CD14-positive monocyte (primary cell): Measurements from ENCODE around the gene PLCXD3. TPM values are rescaled to one million over a fixed set of nuclear protein-coding genes. Genes with fewer than 3 reads are reported as not detected.
"Not testable (repeated sequence)": the region's sequence is repeated elsewhere in the genome, so short reads cannot be mapped to it uniquely, and the experiment has no call there.

Experiments
- DNase-seq, 3 donors: peaks; one replicate each; pipeline ENCODE4 v3.0.0-alpha.2; 2011 to 2022
- H2AFZ ChIP-seq: 2 replicates; pipeline ENCODE4 v1.6.0; 2012; ENCODE audit warnings: mild to moderate bottlenecking, low read depth, low read length, inconsistent platforms; ENCODE audit not compliant: insufficient read depth, poor library complexity, severe bottlenecking
- H3K27ac ChIP-seq, 2 donors: 1 replicate in 1 of 2; 2 replicates in 1 of 2; pipeline ENCODE4 v1.5.1; 2012 to 2013; ENCODE audit warnings: low read length in 2 of 2, control low read depth in 1 of 2, inconsistent platforms in 1 of 2, low read depth in 1 of 2, mild to moderate bottlenecking in 1 of 2
- H3K27me3 ChIP-seq, 2 donors: one replicate each; pipeline versions ENCODE4 v1.6.0 to v1.6.1; 2011 to 2013; ENCODE audit warnings: low read length in 2 of 2; ENCODE audit not compliant: control insufficient read depth in 2 of 2, insufficient read depth in 2 of 2
- H3K36me3 ChIP-seq, 2 donors: replicated peaks in 1 of 2; 1 replicate in 1 of 2; 2 replicates in 1 of 2; pipeline versions ENCODE4 v1.5.1 to v1.6.1; 2012 to 2013; ENCODE audit warnings: low read length in 2 of 2, control low read depth in 1 of 2, inconsistent platforms in 1 of 2, mild to moderate bottlenecking in 1 of 2; ENCODE audit not compliant: insufficient read depth in 2 of 2, control insufficient read depth in 1 of 2
- H3K4me1 ChIP-seq, 2 donors: 1 replicate in 1 of 2; 2 replicates in 1 of 2; pipeline versions ENCODE4 v1.5.1 to v1.6.1; 2012 to 2013; ENCODE audit warnings: low read length in 2 of 2, control low read depth in 1 of 2, inconsistent platforms in 1 of 2, mild to moderate bottlenecking in 1 of 2, moderate library complexity in 1 of 2; ENCODE audit not compliant: insufficient read depth in 2 of 2, control insufficient read depth in 1 of 2
- H3K4me2 ChIP-seq: replicated peaks from 2 replicates; pipeline ENCODE3; 2012; ENCODE audit warnings: low read length, moderate library complexity, mild to moderate bottlenecking; ENCODE audit not compliant: poor library complexity, severe bottlenecking; ENCODE audit errors: extremely low read depth
- H3K4me3 ChIP-seq, 3 experiments: fragments of 200-600 bp in 1 of 3; sonication (generic) in 1 of 3; replicated peaks in 1 of 3; 1 replicate in 2 of 3; 2 replicates in 1 of 3; pipeline ENCODE4 v1.5.1; 2011 to 2013; ENCODE audit warnings: low read length in 3 of 3, mild to moderate bottlenecking in 3 of 3, control low read depth in 2 of 3, low read depth in 2 of 3, inconsistent platforms in 1 of 3, moderate library complexity in 1 of 3
- H3K79me2 ChIP-seq: 2 replicates; pipeline ENCODE4 v1.6.0; 2012; ENCODE audit warnings: mild to moderate bottlenecking, control low read depth, inconsistent platforms, low read length, moderate library complexity; ENCODE audit not compliant: insufficient read depth
- H3K9ac ChIP-seq: 2 replicates; pipeline ENCODE4 v1.6.0; 2017; ENCODE audit warnings: low read length, mild to moderate bottlenecking; ENCODE audit not compliant: insufficient read depth, poor library complexity, severe bottlenecking
- H3K9me3 ChIP-seq, 2 donors: replicated peaks in 1 of 2; 1 replicate in 1 of 2; 2 replicates in 1 of 2; pipeline versions ENCODE4 v1.5.1 to v1.6.1; 2012 to 2013; ENCODE audit warnings: low read length in 2 of 2, control low read depth in 1 of 2; ENCODE audit not compliant: control insufficient read depth in 1 of 2, insufficient read depth in 1 of 2
- H4K20me1 ChIP-seq: 2 replicates; pipeline ENCODE4 v1.6.0; 2012; ENCODE audit warnings: mild to moderate bottlenecking, low read length, control low read depth, moderate library complexity; ENCODE audit not compliant: insufficient read depth
- H3K27ac Mint-ChIP-seq, 7 donors: one replicate each; pipeline ENCODE4 v1.8.0; 2020; ENCODE audit warnings: mild to moderate bottlenecking in 7 of 7, mixed read lengths in 7 of 7, moderate library complexity in 6 of 7, inconsistent platforms in 2 of 7
- H3K27me3 Mint-ChIP-seq, 3 donors: one replicate each; pipeline ENCODE4 v1.8.0; 2021 to 2022; ENCODE audit warnings: low read depth in 3 of 3, mild to moderate bottlenecking in 3 of 3, mixed read lengths in 3 of 3, moderate library complexity in 3 of 3, inconsistent platforms in 1 of 3
- H3K36me3 Mint-ChIP-seq, 2 donors: one replicate each; pipeline ENCODE4 v1.8.0; 2020; ENCODE audit warnings: mixed read lengths in 2 of 2, inconsistent platforms in 1 of 2, mild to moderate bottlenecking in 1 of 2
- H3K4me1 Mint-ChIP-seq: one replicate; pipeline ENCODE4 v1.8.0; 2020; ENCODE audit warnings: mild to moderate bottlenecking, mixed read lengths
- H3K4me3 Mint-ChIP-seq, 2 donors: one replicate each; pipeline ENCODE4 v1.8.0; 2020; ENCODE audit warnings: mild to moderate bottlenecking in 2 of 2, mixed read lengths in 2 of 2, moderate library complexity in 1 of 2
- H3K9me3 Mint-ChIP-seq, 7 donors: one replicate each; pipeline ENCODE4 v1.8.0; 2020 to 2022; ENCODE audit warnings: mixed read lengths in 7 of 7, mild to moderate bottlenecking in 6 of 7, moderate library complexity in 6 of 7, inconsistent platforms in 2 of 7
- CTCF ChIP-seq: fragments of 200-600 bp; IDR thresholded peaks from one replicate; pipeline ENCODE4 v1.8.0; 2022; ENCODE audit warnings: antibody characterized with exemption, mild to moderate bottlenecking
- WGBS: methylation state at CpG from one replicate; pipeline ENCODE4 v1.1.5; 2013; ENCODE audit warnings: missing lambda C conversion rate; ENCODE audit not compliant: insufficient coverage; 5-methylcytosine and 5-hydroxymethylcytosine counted together
- intact Hi-C, 2 donors: fragments of 100-400 bp; cut with micrococcal nuclease; formaldehyde crosslinking; loops; one replicate each; pipeline versions ENCODE4 v1.15.0 to v1.15.1; 2023
- polyA plus RNA-seq, 3 donors: library from polyadenylated mRNA; depleted of rRNA in 1 of 3; unstranded in 2 of 3; stranded (reverse) in 1 of 3; fragments of 300-500 nt in 2 of 3; fragments of >200 nt in 1 of 3; fragmentation: Illumina TruSeq in 2 of 3; gene quantifications; 1 replicate in 2 of 3; 2 replicates in 1 of 3; pipeline ENCODE4 v1.2.3, GENCODE V29; 2012 to 2021

PLCXD3 gene
- polyA plus RNA-seq, 3 donors: not detected

GRCh38 chr5:41482173-41482572 is 28.2 kb downstream of the PLCXD3 start:
- Histone ChIP-seq H3K9me3 (no peaks in the 10 kb centered on the region), H3K79me2 (no peaks in the 10 kb centered on the region), H3K27ac (no peak overlapping the region), H3K4me3 (no peak overlapping the region), H3K36me3 (no peaks in the 10 kb centered on the region), H3K9ac (no peak overlapping the region), H3K4me2 (no peak overlapping the region), H3K27me3 (no peaks in the 10 kb centered on the region), H2AFZ (no peak overlapping the region), H3K4me1 (no peaks in the 10 kb centered on the region), H4K20me1 (no peaks in the 10 kb centered on the region)
- no CpG with 5 or more reads among the region's 6 CpGs for WGBS
- Mint-ChIP-seq H3K4me3 (no peak overlapping the region), H3K36me3 (no peaks in the 10 kb centered on the region), H3K27ac (no peak overlapping the region), H3K4me1 (no peaks in the 10 kb centered on the region), H3K9me3 (peaks cover 0 to 5% (median 4%) of the 10 kb centered on the region in 7 donors), H3K27me3 (no peaks in the 10 kb centered on the region)
- intact Hi-C loops: no loop called here
- no peak for TF ChIP-seq CTCF
- no peak for DNase-seq

GRCh38 chr5:41471571-41472208 is 38.7 kb downstream of the PLCXD3 start:
- H3K4me1 Mint-ChIP-seq, intact Hi-C loops, DNase-seq, H3K4me3 Mint-ChIP-seq, H3K27me3 ChIP-seq, H3K9ac ChIP-seq, H3K4me2 ChIP-seq, H3K27me3 Mint-ChIP-seq, H3K79me2 ChIP-seq, H4K20me1 ChIP-seq, H3K36me3 ChIP-seq, H3K4me1 ChIP-seq, H3K27ac Mint-ChIP-seq, H3K36me3 Mint-ChIP-seq, H3K27ac ChIP-seq, H2AFZ ChIP-seq, H3K4me3 ChIP-seq: not testable (repeated sequence)
- WGBS: no CpG with 5 or more reads among the region's 1 CpG
- H3K9me3 ChIP-seq: peaks cover 14 to 25% of the 10 kb centered on the region in 2 donors
- peaks cover 6 to 34% (median 14%) of the 10 kb centered on the region in 7 donors for H3K9me3 Mint-ChIP-seq
